Thoracic aorta (tissue), 2 donors: Measurements from ENCODE around the gene CLTCL1. TPM values are rescaled to one million over a fixed set of nuclear protein-coding genes. Genes with fewer than 3 reads are reported as not detected.
"Not testable (repeated sequence)": the region's sequence is repeated elsewhere in the genome, so short reads cannot be mapped to it uniquely, and the experiment has no call there.

Experiments used
- ATAC-seq: fragments of 150-250 bp; one replicate; pipeline ENCODE4 v1.8.0; 2017; ENCODE audit warnings: low read depth; ENCODE audit not compliant: insufficient number of reproducible peaks, low FRiP score
- DNase-seq: peaks from one replicate; pipeline ENCODE4 v3.0.0-alpha.2; 2020; ENCODE audit warnings: low spot score
- H3K27ac ChIP-seq, 2 donors: fragments of 200-600 bp; sonication (generic); 1 replicate in 1 of 2; 2 replicates in 1 of 2; pipeline ENCODE4 v1.5.1; 2016; ENCODE audit warnings: mild to moderate bottlenecking in 2 of 2, moderate library complexity in 2 of 2
- H3K27me3 ChIP-seq: fragments of 200-600 bp; sonication (generic); replicated peaks from 2 replicates; pipeline ENCODE4 v1.6.0; 2016; ENCODE audit warnings: mild to moderate bottlenecking; ENCODE audit not compliant: insufficient read depth
- H3K36me3 ChIP-seq: fragments of 200-600 bp; sonication (generic); one replicate; pipeline ENCODE4 v1.5.1; 2016
- H3K4me1 ChIP-seq, 2 donors: fragments of 200-600 bp; sonication (generic); 1 replicate in 1 of 2; 2 replicates in 1 of 2; pipeline versions ENCODE4 v1.5.1 to v1.6.0; 2016; ENCODE audit warnings: low read depth in 2 of 2, mild to moderate bottlenecking in 1 of 2; ENCODE audit not compliant: control insufficient read depth in 1 of 2
- H3K4me3 ChIP-seq: fragments of 200-600 bp; sonication (generic); 2 replicates; pipeline ENCODE4 v1.5.1; 2016; ENCODE audit warnings: mild to moderate bottlenecking
- H3K9me3 ChIP-seq: fragments of 200-600 bp; sonication (generic); 2 replicates; pipeline ENCODE4 v1.5.1; 2016
- total RNA-seq, 2 donors: library from RNA; depleted of rRNA; stranded (reverse); fragments of >200 nt; gene quantifications; one replicate each; pipeline versions ENCODE4 v1.1.0 to v1.2.3, GENCODE V29; 2016
- TF ChIP-seq, protein P1 (sequence below): fragments of 200-600 bp; sonication (generic); IDR thresholded peaks from one replicate; pipeline ENCODE4 v1.5.1; 2019; ENCODE audit warnings: antibody characterized with exemption

CLTCL1 gene
- total RNA-seq, 2 donors from 2014 or later = 5.3 to 6.1 TPM

- TF ChIP-seq, protein P1, sequence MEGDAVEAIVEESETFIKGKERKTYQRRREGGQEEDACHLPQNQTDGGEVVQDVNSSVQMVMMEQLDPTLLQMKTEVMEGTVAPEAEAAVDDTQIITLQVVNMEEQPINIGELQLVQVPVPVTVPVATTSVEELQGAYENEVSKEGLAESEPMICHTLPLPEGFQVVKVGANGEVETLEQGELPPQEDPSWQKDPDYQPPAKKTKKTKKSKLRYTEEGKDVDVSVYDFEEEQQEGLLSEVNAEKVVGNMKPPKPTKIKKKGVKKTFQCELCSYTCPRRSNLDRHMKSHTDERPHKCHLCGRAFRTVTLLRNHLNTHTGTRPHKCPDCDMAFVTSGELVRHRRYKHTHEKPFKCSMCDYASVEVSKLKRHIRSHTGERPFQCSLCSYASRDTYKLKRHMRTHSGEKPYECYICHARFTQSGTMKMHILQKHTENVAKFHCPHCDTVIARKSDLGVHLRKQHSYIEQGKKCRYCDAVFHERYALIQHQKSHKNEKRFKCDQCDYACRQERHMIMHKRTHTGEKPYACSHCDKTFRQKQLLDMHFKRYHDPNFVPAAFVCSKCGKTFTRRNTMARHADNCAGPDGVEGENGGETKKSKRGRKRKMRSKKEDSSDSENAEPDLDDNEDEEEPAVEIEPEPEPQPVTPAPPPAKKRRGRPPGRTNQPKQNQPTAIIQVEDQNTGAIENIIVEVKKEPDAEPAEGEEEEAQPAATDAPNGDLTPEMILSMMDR = no peak
- ATAC-seq = no peak
These were observed 33.1 kb downstream of the CLTCL1 start for GRCh38 chr22:19258371-19258770.

DNA sequence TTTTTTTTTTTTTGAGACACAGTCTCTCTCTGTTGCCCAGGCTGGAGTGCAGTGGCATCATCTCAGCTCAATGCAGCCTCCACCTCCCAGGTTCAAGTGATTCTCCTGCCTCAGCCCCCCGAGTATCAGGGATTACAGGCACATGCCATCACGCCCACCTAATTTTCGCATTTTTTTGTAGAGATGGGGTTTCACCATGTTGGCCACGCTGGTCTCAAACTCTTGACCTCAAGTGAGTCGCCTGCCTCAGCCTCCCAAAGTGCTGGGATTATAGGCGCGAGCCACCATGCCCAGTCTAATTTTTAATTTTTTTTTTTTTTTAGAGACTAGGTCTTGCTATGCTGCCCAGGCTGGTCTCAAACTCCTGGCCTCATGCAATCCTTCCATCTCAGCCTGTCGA, 35.2 kb downstream of the CLTCL1 start:
- H3K27me3 ChIP-seq, ATAC-seq: not testable (repeated sequence)

More at GRCh38 chr22:19258371-19258770, 33.1 kb downstream of the CLTCL1 start:
- Histone ChIP-seq H3K36me3 (no peaks in the 10 kb centered on the region), H3K27me3 (no peaks in the 10 kb centered on the region), H3K27ac (no peak overlapping the region), H3K4me3 (no peak overlapping the region), H3K4me1 (no peaks in the 10 kb centered on the region), H3K9me3 (no peaks in the 10 kb centered on the region)
- DNase-seq = no peak

DNA sequence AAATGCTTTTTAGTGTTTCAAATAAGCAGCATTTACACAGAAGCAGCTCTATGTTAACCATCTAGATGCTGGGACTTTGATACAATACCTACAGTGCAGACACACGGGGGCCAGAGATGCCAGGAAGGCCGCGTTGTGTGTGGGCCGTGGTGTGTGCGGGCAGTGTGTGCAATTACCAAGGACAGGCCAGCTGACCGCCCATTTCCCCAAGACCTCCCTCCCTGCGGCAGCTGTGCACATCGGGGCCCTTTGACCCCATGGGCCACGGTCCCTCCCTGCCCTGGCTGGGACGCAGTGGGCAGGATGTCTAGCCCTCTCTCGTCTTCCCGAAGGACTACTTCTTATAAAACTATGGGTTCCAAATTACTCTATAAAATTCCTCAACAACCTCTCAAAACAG, 38.4 kb downstream of the CLTCL1 start:
- H3K4me3 ChIP-seq = no peak overlapping the region
- H3K9me3 ChIP-seq = no peaks in the 10 kb centered on the region
- H3K27me3 ChIP-seq = no peaks in the 10 kb centered on the region
- TF ChIP-seq, protein P1 = no peak
- H3K27ac ChIP-seq = no peak overlapping the region
- no peaks in the 10 kb centered on the region for H3K4me1 ChIP-seq
- no peaks in the 10 kb centered on the region for H3K36me3 ChIP-seq
- ATAC-seq = no peak
- DNase-seq = no peak

More for the DNA sequence above, 35.2 kb downstream of the CLTCL1 start:
- H3K27ac ChIP-seq, H3K9me3 ChIP-seq, H3K36me3 ChIP-seq, H3K4me1 ChIP-seq, DNase-seq, H3K4me3 ChIP-seq: not testable (repeated sequence)

- no peak for DNase-seq
- Histone ChIP-seq H3K4me3 (no peak overlapping the region), H3K27ac (no peak overlapping the region), H3K9me3 (no peaks in the 10 kb centered on the region), H3K27me3 (no peaks in the 10 kb centered on the region), H3K4me1 (no peaks in the 10 kb centered on the region), H3K36me3 (no peaks in the 10 kb centered on the region)
- TF ChIP-seq, protein P1 = no peak
- no peak for ATAC-seq
These were observed 46.7 kb downstream of the CLTCL1 start for GRCh38 chr22:19244600-19245352.

DNA sequence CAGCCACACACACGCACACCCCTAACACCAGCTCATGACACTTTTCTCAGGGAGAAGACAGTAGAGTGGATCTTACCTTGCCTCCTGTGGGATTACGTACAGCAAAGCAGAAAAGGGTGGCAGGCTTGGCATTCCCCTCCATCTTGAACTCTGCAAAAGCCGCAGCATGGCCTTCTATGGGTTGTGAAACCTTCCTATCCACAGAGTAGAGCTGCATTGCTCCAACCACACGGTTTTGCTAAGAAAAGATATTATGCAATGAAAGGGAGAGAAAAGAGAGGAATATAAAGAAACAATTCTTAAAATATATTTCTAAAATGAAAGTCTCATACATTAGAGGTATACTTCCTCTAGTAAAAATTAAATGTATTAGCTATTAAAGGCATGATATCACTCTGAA, 48.8 kb downstream of the CLTCL1 start:
- no peak for ATAC-seq
- no peaks in the 10 kb centered on the region for H3K27me3 ChIP-seq
- no peak overlapping the region for H3K4me3 ChIP-seq
- TF ChIP-seq, protein P1 = no peak
- H3K9me3 ChIP-seq = no peaks in the 10 kb centered on the region
- H3K4me1 ChIP-seq = peaks cover 5 to 14% of the 10 kb centered on the region in 2 donors
- H3K27ac ChIP-seq = no peak overlapping the region
- H3K36me3 ChIP-seq = no peaks in the 10 kb centered on the region
- no peak for DNase-seq

- Histone ChIP-seq H3K9me3 (no peaks in the 10 kb centered on the region), H3K27me3 (no peaks in the 10 kb centered on the region), H3K36me3 (no peaks in the 10 kb centered on the region), H3K4me3 (no peak overlapping the region), H3K4me1 (peaks cover 5 to 14% of the 10 kb centered on the region in 2 donors), H3K27ac (no peak overlapping the region)
- DNase-seq (no peak), ATAC-seq (no peak)
- TF ChIP-seq, protein P1 = no peak
These were observed 50.0 kb downstream of the CLTCL1 start for GRCh38 chr22:19241593-19241906.
